Measurements from ENCODE around the gene FBXL20. TPM values are rescaled to one million over a fixed set of nuclear protein-coding genes. Genes with fewer than 3 reads are reported as not detected.
"Not testable (repeated sequence)": the region's sequence is repeated elsewhere in the genome, so short reads cannot be mapped to it uniquely, and the experiment has no call there.

FBXL20 gene
- total RNA-seq, 4 donors from 2014 or later, result 6.4 to 29.0 (median 19.8) TPM

DNA sequence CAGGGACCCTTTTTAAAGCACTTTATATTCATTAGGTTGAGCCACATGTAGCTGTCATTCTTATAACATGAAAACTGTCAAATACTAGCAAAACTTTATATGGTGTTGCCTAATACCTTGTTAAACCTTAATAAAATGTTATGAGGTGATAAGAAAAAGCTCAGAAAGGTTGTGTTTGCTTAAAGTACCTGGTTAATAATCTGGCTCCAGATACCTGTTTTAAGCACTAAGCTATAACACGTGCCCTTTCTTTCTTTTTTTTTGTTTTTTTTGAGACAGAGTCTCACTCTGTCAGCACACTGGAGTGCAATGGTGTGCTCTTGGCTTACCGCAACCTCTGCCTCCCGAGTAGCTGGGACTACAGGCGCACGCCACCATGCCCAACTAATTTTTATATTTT, 116.7 kb downstream of the FBXL20 start:
- H3K36me3 ChIP-seq, result no peaks in the 10 kb centered on the region
- H3K4me3 ChIP-seq, result no peak overlapping the region
- no peaks in the 10 kb centered on the region for H3K27me3 ChIP-seq
- H3K9me3 ChIP-seq, result no peaks in the 10 kb centered on the region
- intact Hi-C loops (cut with DNase I; ENCODE audit: low total_unique reads), result no loop called here
- H3K4me1 ChIP-seq, result no peaks in the 10 kb centered on the region
- DNase-seq, result no peak
- H3K27ac ChIP-seq, result no peak overlapping the region
- TF ChIP-seq POLR2A (IDR thresholded peaks at IDR 0.05), result no peak
- TF ChIP-seq, protein P1, sequence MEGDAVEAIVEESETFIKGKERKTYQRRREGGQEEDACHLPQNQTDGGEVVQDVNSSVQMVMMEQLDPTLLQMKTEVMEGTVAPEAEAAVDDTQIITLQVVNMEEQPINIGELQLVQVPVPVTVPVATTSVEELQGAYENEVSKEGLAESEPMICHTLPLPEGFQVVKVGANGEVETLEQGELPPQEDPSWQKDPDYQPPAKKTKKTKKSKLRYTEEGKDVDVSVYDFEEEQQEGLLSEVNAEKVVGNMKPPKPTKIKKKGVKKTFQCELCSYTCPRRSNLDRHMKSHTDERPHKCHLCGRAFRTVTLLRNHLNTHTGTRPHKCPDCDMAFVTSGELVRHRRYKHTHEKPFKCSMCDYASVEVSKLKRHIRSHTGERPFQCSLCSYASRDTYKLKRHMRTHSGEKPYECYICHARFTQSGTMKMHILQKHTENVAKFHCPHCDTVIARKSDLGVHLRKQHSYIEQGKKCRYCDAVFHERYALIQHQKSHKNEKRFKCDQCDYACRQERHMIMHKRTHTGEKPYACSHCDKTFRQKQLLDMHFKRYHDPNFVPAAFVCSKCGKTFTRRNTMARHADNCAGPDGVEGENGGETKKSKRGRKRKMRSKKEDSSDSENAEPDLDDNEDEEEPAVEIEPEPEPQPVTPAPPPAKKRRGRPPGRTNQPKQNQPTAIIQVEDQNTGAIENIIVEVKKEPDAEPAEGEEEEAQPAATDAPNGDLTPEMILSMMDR (IDR thresholded peaks at IDR 0.05), result no peak

DNA sequence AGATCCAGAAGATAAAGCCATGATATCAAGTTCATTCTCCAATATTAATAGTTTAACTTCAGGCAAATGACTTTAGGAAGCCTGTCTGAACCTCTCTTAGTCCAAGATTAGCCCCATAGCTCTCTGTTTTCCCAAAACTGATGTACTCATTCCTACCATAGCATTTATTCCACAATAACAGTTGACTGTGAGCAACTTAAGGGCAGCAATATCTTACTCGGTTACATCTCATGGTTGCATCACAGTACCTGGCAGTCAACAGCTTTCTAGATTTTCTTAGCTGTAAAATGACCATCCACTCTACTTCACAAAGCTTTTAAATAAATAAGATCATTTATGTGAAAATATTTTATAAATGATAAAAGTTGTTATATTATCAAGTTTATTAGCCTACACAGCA, 117.5 kb downstream of the FBXL20 start:
- no peak overlapping the region for H3K27ac ChIP-seq
- H3K27me3 ChIP-seq, result no peaks in the 10 kb centered on the region
- DNase-seq, result no peak
- no peak for TF ChIP-seq POLR2A (IDR thresholded peaks at IDR 0.05)
- TF ChIP-seq, protein P1 (IDR thresholded peaks at IDR 0.05), result no peak
- intact Hi-C loops (cut with DNase I; ENCODE audit: low total_unique reads), result no loop called here
- no peak overlapping the region for H3K4me3 ChIP-seq
- no peaks in the 10 kb centered on the region for H3K36me3 ChIP-seq
- H3K4me1 ChIP-seq, result no peaks in the 10 kb centered on the region
- no peaks in the 10 kb centered on the region for H3K9me3 ChIP-seq

DNA sequence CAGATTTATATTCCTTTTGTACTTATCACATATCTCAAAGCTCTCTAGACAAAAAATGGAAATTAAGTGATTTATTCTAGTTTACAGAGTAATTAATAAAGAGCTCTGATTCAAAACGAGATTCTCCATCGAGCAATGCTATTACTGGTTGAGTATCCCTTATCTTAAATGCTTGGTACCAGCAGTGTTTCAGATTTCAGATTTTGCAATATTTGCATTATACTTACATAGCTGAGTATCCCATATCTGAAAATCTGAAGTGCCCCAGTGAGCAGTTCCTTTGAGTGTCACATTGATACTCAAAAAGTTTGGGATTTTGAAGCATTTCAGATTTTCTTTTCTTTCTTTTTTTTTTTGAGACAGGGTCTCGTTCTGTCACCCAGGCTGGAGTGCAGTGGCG, 118.3 kb downstream of the FBXL20 start:
- Histone ChIP-seq H3K4me3 (no peak overlapping the region), H3K9me3 (no peaks in the 10 kb centered on the region), H3K27ac (no peak overlapping the region), H3K4me1 (no peaks in the 10 kb centered on the region), H3K27me3 (no peaks in the 10 kb centered on the region), H3K36me3 (no peaks in the 10 kb centered on the region)
- TF ChIP-seq, protein P1 (IDR thresholded peaks at IDR 0.05), result no peak
- TF ChIP-seq POLR2A (IDR thresholded peaks at IDR 0.05), result no peak
- intact Hi-C loops (cut with DNase I; ENCODE audit: low total_unique reads), result no loop called here
- no peak for DNase-seq

DNA sequence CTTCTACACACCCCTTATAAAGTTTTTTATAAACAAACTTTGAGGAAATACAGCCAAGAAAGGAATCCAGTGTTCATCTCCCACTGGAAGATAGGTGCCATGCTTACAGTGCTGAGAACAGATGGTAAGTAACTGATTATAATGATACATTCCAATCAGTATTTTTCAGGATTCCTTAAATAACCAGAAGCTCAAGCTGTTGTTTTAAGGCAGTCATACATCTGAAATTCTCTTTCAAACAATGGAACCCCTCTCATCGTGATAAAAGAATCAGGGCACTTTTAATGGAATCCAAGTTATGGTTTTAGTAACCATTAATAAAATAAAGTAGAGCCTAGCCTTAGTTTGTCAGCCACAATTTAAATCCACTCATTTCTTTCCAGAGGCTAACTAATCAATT, 119.6 kb downstream of the FBXL20 start:
- no peak for TF ChIP-seq POLR2A (IDR thresholded peaks at IDR 0.05)
- TF ChIP-seq, protein P1 (IDR thresholded peaks at IDR 0.05), result no peak
- no peak for DNase-seq
- Histone ChIP-seq H3K4me3 (no peak overlapping the region), H3K27ac (no peak overlapping the region), H3K36me3 (no peaks in the 10 kb centered on the region), H3K27me3 (no peaks in the 10 kb centered on the region), H3K9me3 (no peaks in the 10 kb centered on the region), H3K4me1 (no peaks in the 10 kb centered on the region)
- intact Hi-C loops (cut with DNase I; ENCODE audit: low total_unique reads), result no loop called here

DNA sequence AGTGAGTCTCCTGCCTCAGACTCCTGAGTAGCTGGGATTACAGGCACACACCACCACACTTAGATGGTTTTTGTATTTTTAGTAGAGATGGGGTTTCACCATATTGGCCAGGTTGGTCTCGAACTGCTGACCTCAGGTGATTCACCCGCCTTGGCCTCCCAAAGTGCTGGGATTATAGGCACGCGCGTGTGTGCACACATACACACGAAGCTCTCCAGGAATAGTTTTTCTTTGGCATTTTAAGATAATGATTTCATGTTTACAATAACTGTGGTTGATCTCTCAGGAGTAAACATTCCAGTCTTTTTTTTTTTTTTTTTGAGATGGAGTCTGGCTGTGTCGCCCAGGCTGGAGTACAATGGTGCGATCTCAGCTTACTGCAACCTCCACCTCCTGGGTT, 123.2 kb downstream of the FBXL20 start:
- H3K27me3 ChIP-seq; DNase-seq; H3K36me3 ChIP-seq; H3K27ac ChIP-seq; intact Hi-C loops (cut with DNase I; ENCODE audit: low total_unique reads); H3K4me1 ChIP-seq; H3K9me3 ChIP-seq; H3K4me3 ChIP-seq: not testable (repeated sequence)

DNA sequence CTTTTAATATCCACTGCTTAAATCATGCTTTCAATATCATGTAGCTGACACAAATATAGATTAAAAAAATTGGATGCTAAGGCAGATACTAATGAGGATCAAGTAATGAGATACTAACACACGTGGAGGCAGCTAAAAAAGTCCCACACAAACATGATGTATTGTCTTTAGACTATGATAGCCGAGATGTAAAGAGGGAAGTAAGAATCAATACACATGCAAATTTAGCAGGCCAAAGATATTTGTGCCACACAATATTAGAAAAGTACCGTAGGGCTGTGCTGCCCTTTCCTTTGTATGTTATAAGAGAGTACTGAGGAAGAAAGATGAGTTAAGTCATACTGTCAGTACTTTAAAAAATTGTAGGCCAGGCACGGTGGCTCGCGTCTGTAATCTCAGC, 124.3 kb downstream of the FBXL20 start:
- H3K36me3 ChIP-seq, result no peaks in the 10 kb centered on the region
- no peaks in the 10 kb centered on the region for H3K4me1 ChIP-seq
- DNase-seq, result no peak
- intact Hi-C loops (cut with DNase I; ENCODE audit: low total_unique reads), result no loop called here
- no peak overlapping the region for H3K4me3 ChIP-seq
- no peaks in the 10 kb centered on the region for H3K27me3 ChIP-seq
- TF ChIP-seq, protein P1 (IDR thresholded peaks at IDR 0.05), result no peak
- no peak for TF ChIP-seq POLR2A (IDR thresholded peaks at IDR 0.05)
- H3K27ac ChIP-seq, result no peak overlapping the region
- no peaks in the 10 kb centered on the region for H3K9me3 ChIP-seq
